ENCODE data around the gene STX16.
A peak's percentile ranks its signal among the peaks of the same experiment; 100 is the strongest.
"Not testable (repeated sequence)": the region's sequence is repeated elsewhere in the genome, so short reads cannot be mapped to it uniquely, and the experiment has no call there.

The STX16 gene

GRCh38 chr20:58637466-58638213 lies 13.4 kb upstream of the STX16 start:
- no peak for DNase-seq

GRCh38 chr20:58638467-58639181 lies 12.5 kb upstream of the STX16 start:
- DNase-seq = no peak

GRCh38 chr20:58639182-58640146 lies 11.6 kb upstream of the STX16 start:
- DNase-seq = no peak

- DNase-seq = no peak
Measured at GRCh38 chr20:58640446-58640845, 10.6 kb upstream of the STX16 start.

GRCh38 chr20:58642441-58642840 lies 8.6 kb upstream of the STX16 start:
- DNase-seq = peak; percentile 7

GRCh38 chr20:58642896-58643295 lies 8.2 kb upstream of the STX16 start:
- peak; percentile 7 for DNase-seq

GRCh38 chr20:58645412-58645968 lies 5.6 kb upstream of the STX16 start:
- peak; percentile 41 for DNase-seq

- peak; percentile 37 for DNase-seq
Measured at GRCh38 chr20:58646257-58646656, 4.8 kb upstream of the STX16 start.

GRCh38 chr20:58646703-58647102 lies 4.4 kb upstream of the STX16 start:
- peak; percentile 38 for DNase-seq

GRCh38 chr20:58647162-58647795 lies 3.8 kb upstream of the STX16 start:
- DNase-seq = peak; percentile 37

GRCh38 chr20:58647796-58648501 lies 3.1 kb upstream of the STX16 start:
- DNase-seq = peak; percentile 48

- not testable (repeated sequence) for DNase-seq
Measured at GRCh38 chr20:58648502-58648825, 2.6 kb upstream of the STX16 start.

- peak; percentile 69 for DNase-seq
Measured at GRCh38 chr20:58649288-58650180, 1.5 kb upstream of the STX16 start.

- peak; percentile 84 for DNase-seq
Measured at GRCh38 chr20:58650181-58650775, 805 bp upstream of the STX16 start.

GRCh38 chr20:58651559-58651945 lies 469 bp downstream of the STX16 start:
- peak; percentile 89 for DNase-seq

GRCh38 chr20:58651946-58652605 lies 993 bp downstream of the STX16 start:
- peak; percentile 91 for DNase-seq

- DNase-seq = no peak
Measured at GRCh38 chr20:58652606-58653294, 1.7 kb downstream of the STX16 start.

GRCh38 chr20:58654337-58654736 lies 3.3 kb downstream of the STX16 start:
- DNase-seq = no peak

Measured in right forelimb (tissue), 1 donor.